Kasumi-1 (cell line): Measurements from ENCODE around the gene SRRM4.
"Not testable (repeated sequence)": the region's sequence is repeated elsewhere in the genome, so short reads cannot be mapped to it uniquely, and the experiment has no call there.

ENCODE experiments used
- DNase-seq, 2 experiments: peaks; one replicate each; lab custom pipeline; 2025; lab: John Stamatoyannopoulos, UW

SRRM4 gene

DNA sequence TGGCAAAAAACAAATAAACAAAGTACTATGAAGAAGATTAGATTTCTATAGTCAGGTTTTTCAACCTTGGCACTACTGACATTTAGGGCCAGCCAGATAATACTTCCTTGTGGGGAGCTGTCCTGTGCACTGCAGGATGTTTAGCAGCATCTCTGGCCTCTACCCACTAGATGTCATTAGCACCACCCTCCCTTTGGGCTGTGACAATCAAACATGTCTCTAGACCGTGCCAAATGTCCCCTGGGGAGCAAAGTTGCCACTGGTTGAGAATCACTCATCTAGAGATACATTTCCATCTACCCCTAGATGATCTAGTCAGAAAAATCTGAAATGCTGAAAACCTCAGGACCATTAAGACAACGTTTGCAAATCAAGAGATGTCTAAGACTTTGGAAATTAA, 29.9 kb downstream of the SRRM4 start:
- no peak for DNase-seq

DNA sequence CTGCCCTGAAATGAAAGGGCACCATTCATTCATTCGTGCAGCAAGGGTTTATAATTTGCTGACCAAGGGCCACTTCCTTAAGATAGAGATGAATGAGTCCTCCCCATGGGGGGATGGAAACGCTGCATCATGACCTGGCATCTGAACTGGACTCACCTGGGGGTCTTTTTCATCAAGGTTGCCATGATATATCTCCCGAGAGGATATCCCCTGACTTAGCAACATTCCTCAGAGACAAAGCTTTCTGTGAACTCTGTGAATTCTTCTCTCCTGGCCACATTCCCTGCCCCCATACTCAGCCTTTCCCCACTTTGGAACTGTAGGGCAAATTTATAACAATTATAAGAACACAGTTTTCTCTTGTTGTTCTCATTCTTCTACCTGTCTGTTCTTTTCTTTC, 30.8 kb downstream of the SRRM4 start:
- DNase-seq, result no peak

DNA sequence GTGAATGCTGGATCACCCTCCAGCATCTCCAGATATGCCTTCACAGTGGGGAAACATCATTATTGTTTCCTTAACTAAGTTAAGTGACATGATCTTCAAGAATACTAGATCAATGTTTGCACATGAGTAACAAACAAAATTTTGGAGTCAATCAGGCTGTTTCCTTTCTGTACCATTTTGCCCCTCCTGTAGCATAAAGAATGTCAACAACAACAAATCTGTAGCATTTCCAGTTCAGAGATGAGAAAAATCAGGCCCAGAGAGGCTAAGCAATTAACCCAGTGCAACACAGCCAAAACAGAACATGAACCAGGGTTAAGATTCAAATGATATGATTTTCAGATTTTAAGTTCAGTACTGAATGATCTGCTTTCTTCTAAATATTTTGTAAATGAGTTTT, 31.7 kb downstream of the SRRM4 start:
- DNase-seq, result no peak

DNA sequence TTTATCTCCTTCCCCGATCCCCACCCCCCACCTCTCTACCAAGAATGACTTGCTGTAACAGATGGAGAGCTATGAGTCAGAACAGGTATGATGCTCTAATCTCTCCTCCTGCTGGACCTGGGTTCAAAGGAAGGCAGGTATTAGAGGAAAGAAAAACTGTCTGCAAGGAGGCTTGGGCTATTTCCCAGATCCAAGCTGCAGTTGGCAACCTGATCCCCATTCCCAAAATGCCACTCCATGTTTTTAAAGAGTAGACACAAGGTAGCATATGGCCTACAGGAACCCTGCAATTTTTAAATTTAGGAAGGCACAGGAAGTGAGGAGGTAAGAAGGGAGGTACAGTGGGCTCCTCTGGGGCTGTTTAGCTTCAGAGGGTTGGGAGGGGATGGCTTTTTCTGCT, 33.0 kb downstream of the SRRM4 start:
- DNase-seq, result no peak

DNA sequence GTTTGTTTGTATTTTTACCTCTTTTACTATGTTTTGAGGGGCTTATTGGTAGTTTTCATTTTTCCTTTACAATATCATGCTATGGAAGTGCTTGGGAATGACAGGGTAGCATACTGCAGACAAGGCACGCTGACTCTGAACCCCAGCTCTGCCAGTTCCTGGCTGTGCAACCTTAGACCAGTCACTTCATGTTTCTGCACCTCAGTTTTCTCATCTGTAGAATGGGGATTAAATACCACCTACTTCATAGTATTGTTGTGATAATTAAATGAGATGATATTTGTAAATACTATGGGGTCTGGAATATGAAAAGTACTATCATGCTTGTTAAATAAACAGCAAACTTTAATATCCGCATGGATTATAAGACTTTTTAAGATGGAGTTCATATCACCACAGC, 35.4 kb downstream of the SRRM4 start:
- no peak for DNase-seq

DNA sequence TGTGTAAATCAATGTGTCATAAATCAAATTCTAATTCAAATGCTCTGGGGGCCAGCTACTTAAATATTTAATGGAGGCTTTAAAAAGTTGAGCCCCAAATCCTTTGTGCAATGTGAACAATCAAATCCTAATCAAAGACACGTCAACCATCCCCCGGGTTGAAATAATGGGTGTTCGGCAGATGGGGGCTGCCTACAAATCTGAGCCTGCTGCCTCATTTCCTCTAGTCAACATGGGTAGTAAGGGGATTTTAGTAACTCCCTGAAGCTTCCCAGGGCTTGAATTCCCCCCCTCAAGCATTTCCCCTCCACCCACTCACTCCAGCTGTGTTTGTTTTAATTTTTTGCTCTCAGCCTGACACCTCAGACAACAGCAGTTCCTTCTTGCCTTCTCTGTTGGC, 37.8 kb downstream of the SRRM4 start:
- no peak for DNase-seq

GRCh38 chr12:119020406-119021360, 39.3 kb downstream of the SRRM4 start:
- DNase-seq, result no peak

DNA sequence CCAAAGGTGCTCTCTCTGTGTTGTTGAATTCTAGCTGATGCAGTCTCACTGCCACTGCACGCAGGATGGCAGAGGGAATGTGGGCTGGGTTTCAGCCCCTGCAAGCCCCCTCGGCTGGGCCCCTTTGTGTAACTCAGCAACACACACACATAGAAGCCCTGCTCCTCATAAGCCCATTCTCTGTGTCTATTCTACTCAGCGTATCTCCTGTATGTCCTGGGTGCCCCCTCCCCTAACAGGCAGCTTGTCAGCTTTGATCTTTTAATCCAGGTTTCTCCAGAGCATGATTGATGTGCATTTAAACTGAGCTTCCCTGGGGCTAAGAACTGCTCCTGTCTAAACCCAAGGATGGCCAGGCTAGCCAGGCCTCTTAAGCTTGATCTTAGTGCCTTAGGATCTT, 43.0 kb downstream of the SRRM4 start:
- no peak for DNase-seq

DNA sequence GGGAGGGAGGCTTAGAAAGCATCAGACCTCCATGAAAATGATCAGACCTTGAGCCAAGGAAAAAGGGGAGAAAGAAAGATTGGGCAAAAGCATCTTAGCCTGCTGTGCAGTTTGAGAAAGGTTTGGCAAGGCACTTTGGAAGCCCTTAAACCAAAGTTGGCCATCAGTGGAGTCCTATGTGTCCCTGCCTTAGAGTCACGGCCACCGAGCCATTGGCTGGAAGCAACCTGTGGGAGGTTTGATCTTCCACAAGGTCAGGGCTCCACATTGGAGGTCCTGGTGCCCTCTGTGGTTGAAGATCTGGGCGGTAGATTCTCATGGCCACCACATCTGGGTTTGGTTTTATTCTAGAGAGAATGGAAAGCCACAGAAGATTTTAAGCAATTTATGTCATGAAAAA, 44.4 kb downstream of the SRRM4 start:
- DNase-seq, result no peak

DNA sequence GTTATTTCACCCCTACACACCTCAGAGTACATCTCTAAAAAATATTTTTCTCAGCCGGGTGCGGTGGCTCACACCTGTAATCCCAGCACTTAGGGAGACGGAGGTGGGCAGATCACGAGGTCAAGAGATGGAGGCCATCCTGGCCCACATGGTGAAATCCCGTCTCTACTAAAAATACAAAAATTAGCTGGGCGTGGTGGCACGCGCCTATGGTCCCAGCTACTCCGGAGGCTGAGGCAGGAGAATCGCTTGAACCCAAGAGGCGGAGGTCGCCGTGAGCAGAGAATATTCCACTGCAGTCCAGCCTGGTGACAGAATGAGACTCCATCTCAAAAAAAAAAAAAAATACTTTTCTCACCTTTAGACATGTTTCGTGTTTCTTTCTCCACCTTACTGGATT, 52.0 kb downstream of the SRRM4 start:
- not testable (repeated sequence) for DNase-seq

- peak; percentile 9 to 22 for DNase-seq
Observed at GRCh38 chr12:119036878-119037825, 55.8 kb downstream of the SRRM4 start.

- DNase-seq, result no peak
Observed at GRCh38 chr12:119044094-119044493, 62.8 kb downstream of the SRRM4 start.

- no peak for DNase-seq
Observed at GRCh38 chr12:119047641-119048040, 66.3 kb downstream of the SRRM4 start.

GRCh38 chr12:119050663-119051062, 69.3 kb downstream of the SRRM4 start:
- DNase-seq, result no peak

DNA sequence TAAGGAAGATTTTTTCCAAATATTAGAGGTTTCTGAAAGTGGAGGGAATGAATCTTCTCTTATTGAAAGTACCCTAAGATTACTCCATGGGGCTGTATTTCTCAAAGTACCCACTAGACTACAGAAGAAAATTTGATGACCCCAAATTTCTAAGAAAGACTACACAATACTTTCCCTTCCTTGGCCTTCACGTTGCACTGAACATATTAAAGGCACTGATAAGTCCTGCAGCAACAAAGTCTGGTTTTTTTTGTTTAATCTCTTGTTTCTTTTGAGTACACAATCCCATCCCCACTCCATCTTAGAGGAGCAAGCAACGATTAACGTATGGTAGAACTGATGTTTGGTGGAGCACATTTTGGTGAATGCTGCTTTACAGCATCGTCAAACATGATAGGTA, 70.1 kb downstream of the SRRM4 start:
- no peak for DNase-seq

DNA sequence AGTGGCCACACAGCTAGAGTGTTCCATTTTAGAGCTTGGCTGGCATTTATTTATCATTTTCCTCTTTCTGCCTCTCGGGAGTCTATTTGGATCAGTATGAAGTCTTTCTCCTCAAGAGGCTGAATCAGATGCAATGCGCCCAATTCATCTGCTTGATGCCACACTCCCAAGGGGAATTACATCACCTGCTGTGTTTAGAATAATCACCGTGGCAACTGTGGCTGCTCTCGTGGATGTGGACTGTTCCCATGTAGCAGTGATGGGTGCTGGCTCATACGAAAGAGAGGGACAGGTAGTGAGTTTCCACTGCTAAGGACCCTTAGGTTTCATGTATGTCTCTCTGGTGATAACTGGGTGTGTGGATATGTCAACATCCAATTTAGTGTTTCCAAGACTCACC, 70.7 kb downstream of the SRRM4 start:
- no peak for DNase-seq

DNA sequence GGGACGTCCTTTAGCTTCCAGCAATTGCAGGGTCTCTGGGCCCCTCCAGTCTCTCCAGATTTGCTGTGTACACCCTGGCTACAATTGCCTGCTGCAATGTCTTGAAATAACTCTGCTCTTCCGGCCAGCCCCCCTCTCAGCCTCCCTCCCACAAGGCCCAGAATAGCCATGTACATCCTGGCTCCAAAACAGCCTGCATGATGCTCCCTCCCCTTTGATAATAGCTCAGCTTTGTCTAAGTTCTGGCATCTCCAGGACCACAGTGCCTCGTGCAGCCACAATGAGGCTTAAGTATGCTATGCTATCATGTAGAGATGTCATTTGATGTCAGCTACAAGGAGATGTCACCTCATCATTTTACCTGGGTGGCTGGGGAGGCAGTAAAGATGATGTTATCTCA, 74.6 kb downstream of the SRRM4 start:
- no peak for DNase-seq

GRCh38 chr12:119060847-119061796, 79.8 kb downstream of the SRRM4 start:
- DNase-seq, result peak in 1 of 2 experiments; percentile 18

DNA sequence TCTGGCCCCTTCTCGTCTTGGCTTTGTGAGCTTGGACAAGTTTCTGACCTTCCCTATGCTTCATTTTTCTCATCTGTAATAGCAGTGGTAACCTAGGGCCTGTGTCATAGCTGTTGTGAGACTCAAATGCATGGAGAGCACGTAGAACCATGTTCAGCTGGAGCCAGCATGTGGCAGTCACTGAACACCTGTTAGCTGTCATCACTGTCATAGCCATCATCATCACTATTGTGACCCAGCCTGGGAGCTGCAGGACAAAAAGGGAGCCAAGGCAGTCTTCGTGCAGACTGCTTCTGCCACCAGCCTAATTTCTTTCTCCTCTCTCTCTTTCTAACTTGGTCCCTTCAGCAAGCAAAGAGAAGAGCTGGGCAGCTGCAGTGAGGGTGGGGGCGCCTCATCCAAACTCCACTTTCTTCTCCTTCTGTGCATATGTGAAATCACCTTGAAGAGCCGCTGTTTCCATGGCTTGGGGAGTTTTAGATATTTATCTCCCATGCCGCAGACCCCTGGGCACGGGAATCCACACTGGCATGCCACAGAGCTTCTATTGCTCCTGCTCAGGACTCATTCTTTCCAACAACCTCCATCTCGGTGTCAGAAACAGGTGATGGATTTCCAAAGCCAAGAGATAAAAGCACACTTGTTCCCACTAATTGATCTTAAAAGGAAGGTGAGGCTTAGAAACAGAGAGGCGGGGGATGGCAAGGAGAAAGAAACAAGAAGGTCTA, 87.0 kb downstream of the SRRM4 start:
- no peak for DNase-seq

DNA sequence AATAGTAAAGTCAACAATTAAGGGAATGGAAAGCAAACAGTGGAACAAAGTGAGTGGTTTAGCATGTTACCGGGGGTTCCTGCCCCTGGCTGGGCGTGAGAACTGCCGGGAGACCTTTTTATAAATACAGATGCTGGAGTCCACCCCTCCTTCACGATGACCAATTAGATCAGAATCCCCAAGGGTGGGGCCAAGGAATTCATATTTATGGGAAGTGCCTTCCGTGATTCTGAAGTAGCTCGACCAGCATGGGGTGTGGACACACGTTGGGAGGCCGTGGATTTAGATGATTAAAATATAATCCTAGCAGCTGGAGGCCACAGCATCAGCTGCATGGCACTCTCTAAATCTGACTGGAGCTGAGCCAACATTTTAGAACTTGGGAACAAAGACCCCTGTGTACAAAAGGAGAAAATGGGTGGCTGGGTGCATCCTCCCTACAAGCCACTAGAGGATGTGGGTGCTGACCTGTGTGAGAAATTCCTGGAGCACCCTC, 87.9 kb downstream of the SRRM4 start:
- DNase-seq, result no peak

GRCh38 chr12:119071176-119071575, 89.8 kb downstream of the SRRM4 start:
- DNase-seq, result no peak
